Measurements from ENCODE around the gene PTPRE. TPM values are rescaled to one million over a fixed set of nuclear protein-coding genes. Genes with fewer than 3 reads are reported as not detected.

PTPRE gene
- total and polyA plus RNA-seq, 4 donors: 4.9 to 46.0 (median 23.5) TPM

DNA sequence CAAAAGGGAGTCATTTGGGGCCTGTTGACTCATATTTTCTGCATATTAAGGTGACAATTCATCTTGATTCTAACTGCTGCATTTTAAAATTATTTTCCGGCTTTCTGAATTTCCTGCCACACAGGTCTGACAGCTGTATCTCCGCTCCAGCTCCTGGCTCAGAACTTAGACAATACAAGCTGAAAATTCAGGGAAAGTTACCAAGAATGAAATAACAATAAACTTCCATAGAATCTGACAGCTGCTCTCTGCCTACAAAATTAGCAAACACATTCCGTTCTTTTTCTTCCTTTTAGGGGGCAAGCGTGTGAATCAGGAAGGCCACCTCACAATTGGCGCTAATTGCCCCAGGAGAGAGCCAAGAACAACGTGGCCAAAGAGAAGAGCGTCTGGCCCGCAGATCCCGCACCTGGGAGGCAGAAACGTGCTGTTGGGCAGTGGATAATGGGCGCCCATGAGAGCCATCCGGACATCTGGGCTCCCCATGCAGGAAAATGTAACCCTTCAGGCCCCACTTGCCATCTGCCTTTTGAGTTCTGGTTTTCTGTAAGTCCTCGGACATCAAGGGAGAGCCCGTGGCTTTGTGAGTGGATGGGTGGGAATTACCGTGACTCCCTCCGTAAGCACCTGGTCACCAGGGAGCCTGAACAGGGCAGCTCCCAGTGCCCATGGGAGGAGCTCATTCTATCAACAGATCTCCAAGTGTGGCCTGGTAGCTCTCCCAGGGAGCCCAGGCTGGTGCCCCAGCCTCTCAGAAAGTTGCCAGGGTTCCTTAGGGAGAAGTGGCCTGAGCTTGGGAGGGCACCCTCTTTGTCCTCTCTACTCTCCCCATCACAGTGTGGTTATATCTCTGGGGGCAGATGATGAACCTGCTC is 19.1 kb upstream of the PTPRE start:
- no peaks in the 10 kb centered on the region for H3K9me3 ChIP-seq (ENCODE audit: control insufficient read depth, low read length)
- 41 to 48% methylated on average over 16 of the region's 16 CpGs for WGBS, 2 donors
- H3K36me3 ChIP-seq (ENCODE audit: control insufficient read depth in 1 of 2, insufficient read depth in 2 of 2, low read length in 1 of 2): no peaks in the 10 kb centered on the region
- ATAC-seq (ENCODE audit: low FRiP score) (no peak), DNase-seq (no peak)
- H3K4me3 ChIP-seq (ENCODE audit: low read length in 2 of 2): no peak overlapping the region
- H3K27me3 ChIP-seq (ENCODE audit: control insufficient read depth in 1 of 2, insufficient read depth in 2 of 2, low read length in 1 of 2): no peaks in the 10 kb centered on the region
- no peak overlapping the region for H3K27ac ChIP-seq (ENCODE audit: low read depth in 1 of 2, low read length in 2 of 2)
- intact Hi-C loops (cut with DNase I): no loop called here
- no peaks in the 10 kb centered on the region for H3K4me1 ChIP-seq (ENCODE audit: control insufficient read depth in 1 of 2, insufficient read depth in 2 of 2, low read length in 2 of 2)

DNA sequence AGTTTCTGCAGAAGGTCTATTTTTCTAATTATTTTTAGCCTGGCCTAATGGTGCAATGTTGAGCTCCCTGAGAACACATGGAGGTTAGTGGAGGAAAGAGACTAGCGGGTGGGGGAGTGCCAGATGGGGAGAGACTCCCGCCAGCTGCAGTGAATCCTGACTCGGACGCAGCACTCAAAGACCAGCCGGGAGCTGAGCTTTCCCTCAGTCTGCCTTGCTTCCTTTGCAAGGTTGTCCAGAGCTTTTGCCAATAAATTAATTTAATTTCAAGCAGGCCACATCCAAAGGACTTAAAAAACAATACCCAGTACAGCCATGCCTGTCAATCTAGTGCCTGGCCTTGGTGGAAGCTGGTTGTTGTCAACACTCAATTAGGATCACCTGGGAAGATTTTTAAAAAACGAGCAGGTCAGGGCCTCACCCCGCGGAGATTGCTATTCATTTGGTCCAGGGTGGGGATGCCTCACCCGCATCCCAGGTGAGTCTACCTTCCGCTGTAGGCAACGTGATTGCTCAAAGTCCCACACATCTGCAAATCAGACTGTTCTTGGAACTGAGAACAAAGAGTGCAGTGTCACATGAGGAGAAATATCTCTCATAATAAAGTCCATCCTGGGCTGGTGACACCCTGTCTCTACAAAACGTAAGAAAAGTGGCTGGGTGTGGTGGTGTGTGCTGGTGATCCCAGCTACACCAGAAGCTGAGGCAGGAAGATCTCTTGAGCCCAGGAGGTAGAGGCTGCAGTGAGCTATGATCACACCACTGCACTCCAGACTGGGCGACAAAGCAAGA is 18.2 kb upstream of the PTPRE start:
- Histone ChIP-seq H3K9me3 (ENCODE audit: control insufficient read depth, low read length) (no peaks in the 10 kb centered on the region), H3K4me3 (ENCODE audit: low read length in 2 of 2) (no peak overlapping the region), H3K36me3 (ENCODE audit: control insufficient read depth in 1 of 2, insufficient read depth in 2 of 2, low read length in 1 of 2) (no peaks in the 10 kb centered on the region), H3K4me1 (ENCODE audit: control insufficient read depth in 1 of 2, insufficient read depth in 2 of 2, low read length in 2 of 2) (no peaks in the 10 kb centered on the region), H3K27me3 (ENCODE audit: control insufficient read depth in 1 of 2, insufficient read depth in 2 of 2, low read length in 1 of 2) (no peaks in the 10 kb centered on the region), H3K27ac (ENCODE audit: low read depth in 1 of 2, low read length in 2 of 2) (no peak overlapping the region)
- intact Hi-C loops (cut with DNase I): no loop called here
- DNase-seq (no peak), ATAC-seq (ENCODE audit: low FRiP score) (no peak)
- WGBS, 2 donors: 92 to 94% methylated on average over 13 of the region's 13 CpGs

DNA sequence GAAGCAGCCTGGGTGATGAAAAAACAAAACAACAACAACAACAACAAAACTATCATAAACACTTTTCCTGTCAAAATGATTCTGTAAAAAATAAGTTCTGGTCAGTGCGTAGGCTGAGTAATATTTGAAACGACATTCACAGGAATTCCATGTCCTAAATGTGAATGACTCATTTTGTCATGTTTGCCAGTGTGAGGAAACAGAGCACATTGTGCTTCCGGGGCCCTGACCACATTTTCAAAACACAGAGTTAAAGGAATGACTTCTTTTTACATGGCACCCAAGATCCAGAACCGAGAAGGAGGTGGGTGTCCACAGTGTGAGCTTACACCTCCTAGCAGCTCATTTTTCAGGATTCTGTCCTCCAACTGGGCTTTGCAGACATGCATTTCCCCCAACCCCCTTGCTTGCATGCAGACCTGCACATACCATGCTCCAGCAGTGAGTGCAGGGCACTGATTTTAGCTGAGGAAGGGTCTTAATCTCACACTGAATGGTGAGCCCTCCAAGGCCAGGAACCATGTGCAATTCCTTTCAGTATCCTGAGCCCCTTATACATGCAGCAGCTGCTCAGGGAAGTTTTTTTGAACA is 17.2 kb upstream of the PTPRE start:
- no peak overlapping the region for H3K4me3 ChIP-seq (ENCODE audit: low read length in 2 of 2)
- H3K36me3 ChIP-seq (ENCODE audit: control insufficient read depth in 1 of 2, insufficient read depth in 2 of 2, low read length in 1 of 2): no peaks in the 10 kb centered on the region
- H3K4me1 ChIP-seq (ENCODE audit: control insufficient read depth in 1 of 2, insufficient read depth in 2 of 2, low read length in 2 of 2): no peaks in the 10 kb centered on the region
- no peaks in the 10 kb centered on the region for H3K9me3 ChIP-seq (ENCODE audit: control insufficient read depth, low read length)
- no peak for DNase-seq
- H3K27me3 ChIP-seq (ENCODE audit: control insufficient read depth in 1 of 2, insufficient read depth in 2 of 2, low read length in 1 of 2): no peaks in the 10 kb centered on the region
- 11 to 12% methylated on average over 4 of the region's 4 CpGs for WGBS, 2 donors
- no peak for ATAC-seq (ENCODE audit: low FRiP score)
- intact Hi-C loops (cut with DNase I): loop anchor here in 1 of 2 donors (5.0 kb wide), 1 partner anchor 183 kb away; no protein-coding TSS in a partner anchor
- H3K27ac ChIP-seq (ENCODE audit: low read depth in 1 of 2, low read length in 2 of 2): no peak overlapping the region

DNA sequence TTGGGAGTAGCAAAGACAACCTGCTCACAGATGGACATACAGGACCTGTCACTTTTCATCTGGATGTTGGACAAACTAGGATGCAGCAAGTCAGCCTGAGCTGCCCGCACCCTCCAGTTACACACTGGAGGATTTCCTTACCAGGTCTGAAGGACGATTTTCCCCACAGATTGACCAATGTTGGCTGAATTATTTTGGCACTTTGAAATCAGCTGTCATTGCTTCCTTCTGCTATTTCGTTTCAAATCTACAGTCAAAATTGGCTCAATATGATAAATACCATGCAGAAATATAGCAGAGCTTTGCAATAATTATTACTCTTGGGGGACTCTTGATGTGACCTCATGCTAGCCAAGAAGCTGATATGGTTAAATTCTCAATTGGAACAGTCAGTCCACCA is 16.7 kb upstream of the PTPRE start:
- DNase-seq (no peak), ATAC-seq (ENCODE audit: low FRiP score) (no peak)
- no peak overlapping the region for H3K27ac ChIP-seq (ENCODE audit: low read depth in 1 of 2, low read length in 2 of 2)
- 53 to 55% methylated on average over 3 of the region's 3 CpGs for WGBS, 2 donors
- H3K36me3 ChIP-seq (ENCODE audit: control insufficient read depth in 1 of 2, insufficient read depth in 2 of 2, low read length in 1 of 2): no peaks in the 10 kb centered on the region
- intact Hi-C loops (cut with DNase I): loop anchor here in 1 of 2 donors (5.0 kb wide), 1 partner anchor 182 kb away; no protein-coding TSS in a partner anchor
- H3K4me3 ChIP-seq (ENCODE audit: low read length in 2 of 2): no peak overlapping the region
- no peaks in the 10 kb centered on the region for H3K27me3 ChIP-seq (ENCODE audit: control insufficient read depth in 1 of 2, insufficient read depth in 2 of 2, low read length in 1 of 2)
- no peaks in the 10 kb centered on the region for H3K4me1 ChIP-seq (ENCODE audit: control insufficient read depth in 1 of 2, insufficient read depth in 2 of 2, low read length in 2 of 2)
- H3K9me3 ChIP-seq (ENCODE audit: control insufficient read depth, low read length): no peaks in the 10 kb centered on the region

DNA sequence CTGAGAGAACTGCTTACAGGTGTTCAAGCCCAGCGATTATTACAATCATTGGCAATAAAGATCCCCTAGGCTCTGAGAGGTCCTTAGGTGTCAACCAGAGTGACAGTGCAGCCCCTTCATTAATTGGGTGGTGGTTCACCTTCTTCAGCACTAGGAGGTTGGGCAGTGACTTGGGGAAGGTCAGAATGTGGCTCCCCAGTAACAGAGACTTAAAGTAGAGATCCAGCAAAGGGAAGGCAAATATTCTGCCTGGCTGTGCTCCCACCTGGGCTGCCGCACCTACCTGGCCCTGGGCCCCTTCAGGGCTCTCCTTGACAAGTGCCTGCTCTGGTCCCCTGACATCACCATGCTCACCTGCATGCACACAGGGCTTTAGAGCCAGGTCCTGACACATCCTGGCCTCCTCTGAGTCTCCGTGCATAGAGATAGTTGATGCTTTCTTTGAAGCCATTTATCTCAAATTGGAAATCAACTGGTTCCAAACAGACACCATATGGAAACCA is 16.0 kb upstream of the PTPRE start:
- WGBS, 2 donors: 87 to 91% methylated on average over 3 of the region's 3 CpGs
- intact Hi-C loops (cut with DNase I): loop anchor here in 1 of 2 donors (5.0 kb wide), 1 partner anchor 181 kb away; no protein-coding TSS in a partner anchor
- H3K4me3 ChIP-seq (ENCODE audit: low read length in 2 of 2): no peak overlapping the region
- no peaks in the 10 kb centered on the region for H3K4me1 ChIP-seq (ENCODE audit: control insufficient read depth in 1 of 2, insufficient read depth in 2 of 2, low read length in 2 of 2)
- ATAC-seq (ENCODE audit: low FRiP score): no peak
- no peaks in the 10 kb centered on the region for H3K36me3 ChIP-seq (ENCODE audit: control insufficient read depth in 1 of 2, insufficient read depth in 2 of 2, low read length in 1 of 2)
- no peak overlapping the region for H3K27ac ChIP-seq (ENCODE audit: low read depth in 1 of 2, low read length in 2 of 2)
- no peaks in the 10 kb centered on the region for H3K27me3 ChIP-seq (ENCODE audit: control insufficient read depth in 1 of 2, insufficient read depth in 2 of 2, low read length in 1 of 2)
- DNase-seq: no peak
- no peaks in the 10 kb centered on the region for H3K9me3 ChIP-seq (ENCODE audit: control insufficient read depth, low read length)

DNA sequence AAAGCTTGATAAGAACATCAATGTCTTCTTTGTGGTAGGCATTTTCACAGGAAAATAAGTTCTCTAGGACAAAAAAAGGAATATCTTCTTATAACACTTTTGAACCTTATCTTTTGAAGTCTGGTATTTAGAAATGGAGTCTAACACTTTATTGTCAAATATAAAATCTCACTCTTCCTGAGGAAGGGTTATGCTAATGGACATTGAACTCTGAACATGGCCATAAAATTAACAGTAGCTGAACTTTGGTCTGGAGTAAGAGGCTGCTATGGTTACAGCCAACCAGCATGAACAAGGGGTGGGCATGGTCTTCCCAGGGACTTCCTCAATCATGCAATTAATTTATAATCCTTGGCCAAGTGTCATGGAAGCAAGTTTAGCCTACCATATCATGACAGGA is 14.2 kb upstream of the PTPRE start, which contains the start of gene CLRN3:
Gene CLRN3 (minus strand): TSS at position 199 of the 400 bp plus-strand sequence. CDS start 157 bp downstream, at position 42.
- intact Hi-C loops (cut with DNase I): loop anchor here in 1 of 2 donors (5.0 kb wide), 1 partner anchor 180 kb away; no protein-coding TSS in a partner anchor
- Histone ChIP-seq H3K36me3 (ENCODE audit: control insufficient read depth in 1 of 2, insufficient read depth in 2 of 2, low read length in 1 of 2) (no peaks in the 10 kb centered on the region), H3K27me3 (ENCODE audit: control insufficient read depth in 1 of 2, insufficient read depth in 2 of 2, low read length in 1 of 2) (no peaks in the 10 kb centered on the region), H3K27ac (ENCODE audit: low read depth in 1 of 2, low read length in 2 of 2) (no peak within 1 kb of the TSS), H3K4me3 (ENCODE audit: low read length in 2 of 2) (no peak within 1 kb of the TSS), H3K9me3 (ENCODE audit: control insufficient read depth, low read length) (no peaks in the 10 kb centered on the region), H3K4me1 (ENCODE audit: control insufficient read depth in 1 of 2, insufficient read depth in 2 of 2, low read length in 2 of 2) (no peaks in the 10 kb centered on the region)
- DNase-seq (no peak), ATAC-seq (ENCODE audit: low FRiP score) (no peak)

DNA sequence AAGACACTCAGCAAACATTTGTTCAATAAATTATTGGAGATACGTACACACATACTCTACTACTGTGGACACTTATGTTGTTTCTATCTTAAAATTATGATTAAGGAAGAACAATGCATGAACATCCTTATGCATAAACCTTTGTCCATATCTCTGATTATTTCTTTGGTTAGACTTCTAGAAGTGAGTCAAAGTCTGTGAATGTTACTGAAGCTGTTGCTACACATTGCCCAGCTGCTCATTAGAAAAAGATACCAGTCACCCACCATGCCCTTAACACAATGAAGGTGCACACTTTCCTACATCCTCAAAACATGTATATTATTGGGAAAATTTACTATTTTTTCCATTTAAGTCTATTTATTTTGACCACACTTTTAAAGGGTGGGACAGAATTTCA is 12.8 kb upstream of the PTPRE start:
- H3K27ac ChIP-seq (ENCODE audit: low read depth in 1 of 2, low read length in 2 of 2): no peak overlapping the region
- intact Hi-C loops (cut with DNase I): loop anchor here in 1 of 2 donors (5.0 kb wide), 1 partner anchor 178 kb away; no protein-coding TSS in a partner anchor
- DNase-seq (no peak), ATAC-seq (ENCODE audit: low FRiP score) (no peak)
- H3K4me3 ChIP-seq (ENCODE audit: low read length in 2 of 2): no peak overlapping the region
- no peaks in the 10 kb centered on the region for H3K27me3 ChIP-seq (ENCODE audit: control insufficient read depth in 1 of 2, insufficient read depth in 2 of 2, low read length in 1 of 2)
- H3K9me3 ChIP-seq (ENCODE audit: control insufficient read depth, low read length): no peaks in the 10 kb centered on the region
- H3K4me1 ChIP-seq (ENCODE audit: control insufficient read depth in 1 of 2, insufficient read depth in 2 of 2, low read length in 2 of 2): no peaks in the 10 kb centered on the region
- WGBS, 2 donors: 69 to 86% methylated on average over 1 of the region's 1 CpG
- no peaks in the 10 kb centered on the region for H3K36me3 ChIP-seq (ENCODE audit: control insufficient read depth in 1 of 2, insufficient read depth in 2 of 2, low read length in 1 of 2)

DNA sequence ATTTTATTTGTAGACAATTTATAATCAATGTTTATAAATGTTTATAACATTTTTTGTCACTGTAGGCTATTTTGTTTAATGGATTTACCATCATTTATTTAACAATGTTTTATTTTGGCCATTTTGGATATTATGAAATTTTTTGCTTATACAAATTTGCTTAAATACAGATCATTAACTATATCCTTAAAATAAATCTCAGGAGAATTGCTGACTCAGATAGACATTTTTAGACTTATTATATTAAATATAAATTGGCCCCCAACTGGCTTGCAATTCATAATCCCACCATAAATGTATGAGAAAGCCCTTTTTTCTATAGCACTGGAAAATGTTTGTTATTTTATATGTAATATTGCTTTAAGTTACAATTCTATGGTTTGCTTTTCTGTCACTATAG is 10.3 kb upstream of the PTPRE start:
- Histone ChIP-seq H3K9me3 (ENCODE audit: control insufficient read depth, low read length) (no peaks in the 10 kb centered on the region), H3K4me3 (ENCODE audit: low read length in 2 of 2) (no peak overlapping the region), H3K4me1 (ENCODE audit: control insufficient read depth in 1 of 2, insufficient read depth in 2 of 2, low read length in 2 of 2) (no peaks in the 10 kb centered on the region), H3K27me3 (ENCODE audit: control insufficient read depth in 1 of 2, insufficient read depth in 2 of 2, low read length in 1 of 2) (no peaks in the 10 kb centered on the region), H3K27ac (ENCODE audit: low read depth in 1 of 2, low read length in 2 of 2) (no peak overlapping the region), H3K36me3 (ENCODE audit: control insufficient read depth in 1 of 2, insufficient read depth in 2 of 2, low read length in 1 of 2) (no peaks in the 10 kb centered on the region)
- ATAC-seq (ENCODE audit: low FRiP score) (no peak), DNase-seq (no peak)
- intact Hi-C loops (cut with DNase I): no loop called here
